Activated T-cell treated with anti-CD3 and anti-CD28 coated beads for 1 hour (primary cell): ENCODE results near the gene WDR4.
"Not testable (repeated sequence)": the region's sequence is repeated elsewhere in the genome, so short reads cannot be mapped to it uniquely, and the experiment has no call there.

ENCODE experiments used
- DNase-seq: peaks from one replicate; pipeline ENCODE4 v3.0.0-alpha.2; 2020; ENCODE audit warnings: low read depth

Gene WDR4

GRCh38 chr21:42815217-42815616 lies 64.1 kb downstream of the WDR4 start:
- no peak for DNase-seq

- DNase-seq, result not testable (repeated sequence)
Measured at GRCh38 chr21:42812528-42813241, 66.7 kb downstream of the WDR4 start.

GRCh38 chr21:42811960-42812359 lies 67.4 kb downstream of the WDR4 start:
- DNase-seq, result no peak

GRCh38 chr21:42809577-42810475 lies 69.5 kb downstream of the WDR4 start:
- no peak for DNase-seq

- DNase-seq, result no peak
Measured at GRCh38 chr21:42809171-42809570, 70.2 kb downstream of the WDR4 start.

- no peak for DNase-seq
Measured at GRCh38 chr21:42807938-42808613, 71.3 kb downstream of the WDR4 start.

- not testable (repeated sequence) for DNase-seq
Measured at GRCh38 chr21:42807293-42807895, 71.9 kb downstream of the WDR4 start.

- no peak for DNase-seq
Measured at GRCh38 chr21:42806509-42807140, 72.7 kb downstream of the WDR4 start.

- DNase-seq, result not testable (repeated sequence)
Measured at GRCh38 chr21:42801616-42802015, 77.7 kb downstream of the WDR4 start.

GRCh38 chr21:42799948-42800347 lies 79.4 kb downstream of the WDR4 start:
- DNase-seq, result no peak

GRCh38 chr21:42799516-42799915 lies 79.8 kb downstream of the WDR4 start:
- DNase-seq, result no peak
